OCI-M2 (cell line): ENCODE measurements around the gene POLR3B.
A peak's percentile ranks its signal among the peaks of the same experiment; 100 is the strongest.
"Not testable (repeated sequence)": the region's sequence is repeated elsewhere in the genome, so short reads cannot be mapped to it uniquely, and the experiment has no call there.

ENCODE experiments used
- DNase-seq: peaks from one replicate; lab custom pipeline; 2025; ENCODE audit not compliant: unreplicated experiment; lab: John Stamatoyannopoulos, UW

POLR3B gene

GRCh38 chr12:106357549-106358395 lies at the start of gene POLR3B:
Gene POLR3B (plus strand): TSS chr12:106357748. CDS start chr12:106357880, 132 bp downstream.
- peak; percentile 87 for DNase-seq

- DNase-seq: no peak
Measured at GRCh38 chr12:106308121-106308520, 49.4 kb upstream of the POLR3B start.

- DNase-seq: no peak
Measured at GRCh38 chr12:106308611-106309010, 48.9 kb upstream of the POLR3B start.

GRCh38 chr12:106309671-106310505 lies 47.7 kb upstream of the POLR3B start:
- DNase-seq: no peak

GRCh38 chr12:106310687-106311086 lies 46.9 kb upstream of the POLR3B start:
- DNase-seq: no peak

GRCh38 chr12:106311139-106311538 lies 46.4 kb upstream of the POLR3B start:
- no peak for DNase-seq

GRCh38 chr12:106313413-106313812 lies 44.1 kb upstream of the POLR3B start:
- not testable (repeated sequence) for DNase-seq

- DNase-seq: no peak
Measured at GRCh38 chr12:106315523-106315922, 42.0 kb upstream of the POLR3B start.

- no peak for DNase-seq
Measured at GRCh38 chr12:106317406-106318082, 40.0 kb upstream of the POLR3B start.

- DNase-seq: no peak
Measured at GRCh38 chr12:106321139-106321850, 36.3 kb upstream of the POLR3B start.

- DNase-seq: no peak
Measured at GRCh38 chr12:106323537-106323936, 34.0 kb upstream of the POLR3B start.

- DNase-seq: no peak
Measured at GRCh38 chr12:106327309-106327869, 30.2 kb upstream of the POLR3B start.

GRCh38 chr12:106328735-106329134 lies 28.8 kb upstream of the POLR3B start:
- DNase-seq: no peak

- no peak for DNase-seq
Measured at GRCh38 chr12:106329231-106329982, 28.1 kb upstream of the POLR3B start.

- DNase-seq: no peak
Measured at GRCh38 chr12:106331599-106331998, 25.9 kb upstream of the POLR3B start.

GRCh38 chr12:106332536-106332935 lies 25.0 kb upstream of the POLR3B start:
- no peak for DNase-seq

GRCh38 chr12:106333010-106333409 lies 24.5 kb upstream of the POLR3B start:
- DNase-seq: no peak

- DNase-seq: no peak
Measured at GRCh38 chr12:106333756-106334155, 23.8 kb upstream of the POLR3B start.

GRCh38 chr12:106341086-106341877 lies 16.3 kb upstream of the POLR3B start:
- no peak for DNase-seq
